Loucy (cell line): ENCODE data around the gene MAPRE2.

Experiments
- H2AFZ ChIP-seq: fragments of 200-600 bp; sonication (generic); 2 replicates; pipeline ENCODE4 v1.6.0; 2016; ENCODE audit warnings: antibody characterized with exemption, mild to moderate bottlenecking, low read length, moderate library complexity
- H3F3A ChIP-seq: fragments of 200-600 bp; 2 replicates; pipeline ENCODE4 v1.6.0; 2016; ENCODE audit warnings: antibody characterized with exemption, low read depth, mild to moderate bottlenecking
- H3K27me3 ChIP-seq: fragments of 200-600 bp; sonication (generic); 2 replicates; pipeline ENCODE4 v1.6.1; 2014; ENCODE audit warnings: low read length, mild to moderate bottlenecking; ENCODE audit not compliant: insufficient read depth, poor library complexity, severe bottlenecking
- H3K36me3 ChIP-seq: fragments of 200-600 bp; sonication (generic); 2 replicates; pipeline ENCODE4 v1.6.1; 2016; ENCODE audit warnings: low read length; ENCODE audit not compliant: insufficient read depth
- H3K4me1 ChIP-seq: fragments of 200-600 bp; sonication (generic); 2 replicates; pipeline ENCODE4 v1.5.1; 2014; ENCODE audit warnings: low read length, mild to moderate bottlenecking; ENCODE audit not compliant: insufficient read depth, poor library complexity, severe bottlenecking
- H3K4me2 ChIP-seq: fragments of 200-600 bp; sonication (generic); 2 replicates; pipeline ENCODE4 v1.6.0; 2014; ENCODE audit warnings: antibody characterized with exemption, low read length, low read depth, mild to moderate bottlenecking; ENCODE audit not compliant: poor library complexity, severe bottlenecking
- H3K4me3 ChIP-seq: fragments of 200-600 bp; sonication (generic); 2 replicates; pipeline ENCODE4 v1.5.1; 2014; ENCODE audit warnings: low read length, mild to moderate bottlenecking, mixed read lengths; ENCODE audit not compliant: poor library complexity, severe bottlenecking
- H3K79me2 ChIP-seq: fragments of 200-600 bp; sonication (generic); 2 replicates; pipeline ENCODE4 v1.6.1; 2014; ENCODE audit warnings: low read length; ENCODE audit not compliant: insufficient read depth
- H3K9ac ChIP-seq: fragments of 200-600 bp; sonication (generic); 2 replicates; pipeline ENCODE4 v1.6.0; 2014; ENCODE audit warnings: mild to moderate bottlenecking, low read depth, low read length, moderate library complexity; ENCODE audit not compliant: poor library complexity, severe bottlenecking
- H3K9me2 ChIP-seq: fragments of 200-600 bp; sonication (generic); replicated peaks from 2 replicates; pipeline ENCODE4 v1.6.1; 2016; ENCODE audit warnings: low read depth, low read length, mixed read lengths
- H3K9me3 ChIP-seq: fragments of 200-600 bp; sonication (generic); 2 replicates; pipeline ENCODE4 v1.6.1; 2014; ENCODE audit warnings: mild to moderate bottlenecking, antibody characterized with exemption, low read length, low read depth; ENCODE audit not compliant: insufficient read depth
- H4K20me1 ChIP-seq: fragments of 200-600 bp; sonication (generic); 2 replicates; pipeline ENCODE4 v1.6.0; 2014; ENCODE audit warnings: antibody characterized with exemption, low read length, mild to moderate bottlenecking; ENCODE audit not compliant: insufficient read depth, poor library complexity, severe bottlenecking
- CTCF ChIP-seq: fragments of 200-600 bp; sonication (generic); conservative IDR thresholded peaks from 2 replicates; pipeline ENCODE4 v1.5.1; 2014; ENCODE audit warnings: mild to moderate bottlenecking, antibody characterized with exemption, low read length
- EZH2phosphoT487 ChIP-seq: fragments of 200-600 bp; IDR thresholded peaks from 2 replicates; pipeline ENCODE4 v1.6.1; 2018; ENCODE audit warnings: antibody characterized with exemption, mild to moderate bottlenecking, moderate library complexity, borderline replicate concordance

Gene MAPRE2

GRCh38 chr18:35029103-35029502 lies 12.1 kb upstream of the MAPRE2 start:
- no peaks in the 10 kb centered on the region for H3F3A ChIP-seq
- no peak for TF ChIP-seq EZH2phosphoT487
- TF ChIP-seq CTCF: no peak
- H3K27me3 ChIP-seq: no peaks in the 10 kb centered on the region
- no peaks in the 10 kb centered on the region for H3K36me3 ChIP-seq
- H3K79me2 ChIP-seq: no peaks in the 10 kb centered on the region; the same call in 1 of the 2 replicates
- peaks cover 56% of the 10 kb centered on the region for H3K4me1 ChIP-seq
- peak overlapping the region; percentile 67 for H3K4me3 ChIP-seq
- no peaks in the 10 kb centered on the region for H4K20me1 ChIP-seq
- peak overlapping the region; percentile 92 for H3K4me2 ChIP-seq
- H3K9ac ChIP-seq: peak overlapping the region; percentile 77
- H3K9me3 ChIP-seq: no peaks in the 10 kb centered on the region
- H2AFZ ChIP-seq: peak overlapping the region; percentile 75
- H3K9me2 ChIP-seq: no peaks in the 10 kb centered on the region

GRCh38 chr18:35029770-35030169 lies 11.4 kb upstream of the MAPRE2 start:
- no peaks in the 10 kb centered on the region for H3K9me3 ChIP-seq
- no peaks in the 10 kb centered on the region for H3K9me2 ChIP-seq
- H3F3A ChIP-seq: no peaks in the 10 kb centered on the region
- no peak for TF ChIP-seq EZH2phosphoT487
- TF ChIP-seq CTCF: peak; percentile 19; the same call in 1 of the 2 replicates
- no peaks in the 10 kb centered on the region for H3K27me3 ChIP-seq
- no peaks in the 10 kb centered on the region for H3K36me3 ChIP-seq
- peak overlapping the region; percentile 75 for H2AFZ ChIP-seq
- no peaks in the 10 kb centered on the region; the same call in 1 of the 2 replicates for H3K79me2 ChIP-seq
- H3K4me1 ChIP-seq: peaks cover 56% of the 10 kb centered on the region
- peak overlapping the region; percentile 67 for H3K4me3 ChIP-seq
- no peaks in the 10 kb centered on the region for H4K20me1 ChIP-seq
- H3K4me2 ChIP-seq: peak overlapping the region; percentile 92
- H3K9ac ChIP-seq: peak overlapping the region; percentile 77

GRCh38 chr18:35030277-35030989 lies 10.8 kb upstream of the MAPRE2 start:
- no peaks in the 10 kb centered on the region for H3K9me2 ChIP-seq
- no peaks in the 10 kb centered on the region for H3F3A ChIP-seq
- peak overlapping the region; percentile 75 for H2AFZ ChIP-seq
- H3K9ac ChIP-seq: peak overlapping the region; percentile 77
- TF ChIP-seq CTCF (no peak; the same call in 1 of the 2 replicates), EZH2phosphoT487 (no peak)
- H3K36me3 ChIP-seq: no peaks in the 10 kb centered on the region
- H3K4me2 ChIP-seq: peak overlapping the region; percentile 92
- H3K79me2 ChIP-seq: no peaks in the 10 kb centered on the region; the same call in 1 of the 2 replicates
- no peaks in the 10 kb centered on the region for H4K20me1 ChIP-seq
- H3K9me3 ChIP-seq: no peaks in the 10 kb centered on the region
- H3K27me3 ChIP-seq: no peaks in the 10 kb centered on the region
- H3K4me1 ChIP-seq: peaks cover 56% of the 10 kb centered on the region
- H3K4me3 ChIP-seq: peak overlapping the region; percentile 67
